WTC11 (cell line): ENCODE data around the gene JUP.

Experiments
- JUN ChIP-seq: sonication (generic); formaldehyde crosslinking; IDR thresholded peaks from 2 replicates; pipeline ENCODE4 v1.8.0; 2023; ENCODE audit warnings: mild to moderate bottlenecking, missing genetic modification reagents
- RELA ChIP-seq: sonication (generic); formaldehyde crosslinking; IDR thresholded peaks from 2 replicates; pipeline ENCODE4 v1.8.1; 2022; ENCODE audit warnings: missing genetic modification reagents, mild to moderate bottlenecking, borderline replicate concordance
- ZBTB21 ChIP-seq: sonication (generic); formaldehyde crosslinking; IDR thresholded peaks from 2 replicates; pipeline ENCODE4 v1.8.1; 2023; ENCODE audit warnings: mild to moderate bottlenecking, missing genetic modification reagents, borderline replicate concordance
- TF ChIP-seq, protein P1 (sequence below): fragments of 200-600 bp; IDR thresholded peaks from 2 replicates; pipeline ENCODE4 v1.8.0; 2022; ENCODE audit warnings: antibody characterized with exemption
- TF ChIP-seq, protein P2 (sequence below): sonication (generic); formaldehyde crosslinking; conservative IDR thresholded peaks from 2 replicates; pipeline ENCODE4 v1.8.1; 2023; ENCODE audit warnings: mild to moderate bottlenecking, low read depth, missing genetic modification reagents, moderate library complexity
- TF ChIP-seq, protein P3 (sequence below): sonication (generic); formaldehyde crosslinking; IDR thresholded peaks from 2 replicates; pipeline ENCODE4 v1.8.1; 2023; ENCODE audit warnings: mild to moderate bottlenecking, missing genetic modification reagents, moderate library complexity

DNA sequence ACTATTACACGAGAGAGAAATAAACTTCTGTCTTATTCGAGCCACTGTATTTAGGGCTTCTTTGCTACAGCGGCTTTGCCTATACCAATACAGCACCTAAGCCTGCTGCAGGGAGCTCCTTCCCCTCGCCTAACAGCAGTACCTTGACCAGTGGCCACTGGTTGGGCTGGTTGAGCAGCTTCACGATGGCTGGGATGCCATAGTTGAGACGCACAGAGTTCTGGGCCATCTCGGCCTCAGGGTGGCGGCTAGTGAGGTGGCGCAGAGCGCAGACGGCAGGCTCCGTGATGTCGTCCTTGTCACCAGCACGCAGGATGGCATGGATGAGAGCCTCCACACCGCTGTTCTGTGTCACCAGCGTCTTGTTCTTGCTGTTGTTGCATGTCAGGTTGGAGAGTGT is 23.7 kb downstream of the JUP start:
- TF ChIP-seq ZBTB21 (no peak), JUN (CRISPR knock-in tag) (no peak), RELA (CRISPR knock-in tag) (no peak)
- TF ChIP-seq, protein P1, sequence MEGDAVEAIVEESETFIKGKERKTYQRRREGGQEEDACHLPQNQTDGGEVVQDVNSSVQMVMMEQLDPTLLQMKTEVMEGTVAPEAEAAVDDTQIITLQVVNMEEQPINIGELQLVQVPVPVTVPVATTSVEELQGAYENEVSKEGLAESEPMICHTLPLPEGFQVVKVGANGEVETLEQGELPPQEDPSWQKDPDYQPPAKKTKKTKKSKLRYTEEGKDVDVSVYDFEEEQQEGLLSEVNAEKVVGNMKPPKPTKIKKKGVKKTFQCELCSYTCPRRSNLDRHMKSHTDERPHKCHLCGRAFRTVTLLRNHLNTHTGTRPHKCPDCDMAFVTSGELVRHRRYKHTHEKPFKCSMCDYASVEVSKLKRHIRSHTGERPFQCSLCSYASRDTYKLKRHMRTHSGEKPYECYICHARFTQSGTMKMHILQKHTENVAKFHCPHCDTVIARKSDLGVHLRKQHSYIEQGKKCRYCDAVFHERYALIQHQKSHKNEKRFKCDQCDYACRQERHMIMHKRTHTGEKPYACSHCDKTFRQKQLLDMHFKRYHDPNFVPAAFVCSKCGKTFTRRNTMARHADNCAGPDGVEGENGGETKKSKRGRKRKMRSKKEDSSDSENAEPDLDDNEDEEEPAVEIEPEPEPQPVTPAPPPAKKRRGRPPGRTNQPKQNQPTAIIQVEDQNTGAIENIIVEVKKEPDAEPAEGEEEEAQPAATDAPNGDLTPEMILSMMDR, result no peak
- TF ChIP-seq, protein P2, sequence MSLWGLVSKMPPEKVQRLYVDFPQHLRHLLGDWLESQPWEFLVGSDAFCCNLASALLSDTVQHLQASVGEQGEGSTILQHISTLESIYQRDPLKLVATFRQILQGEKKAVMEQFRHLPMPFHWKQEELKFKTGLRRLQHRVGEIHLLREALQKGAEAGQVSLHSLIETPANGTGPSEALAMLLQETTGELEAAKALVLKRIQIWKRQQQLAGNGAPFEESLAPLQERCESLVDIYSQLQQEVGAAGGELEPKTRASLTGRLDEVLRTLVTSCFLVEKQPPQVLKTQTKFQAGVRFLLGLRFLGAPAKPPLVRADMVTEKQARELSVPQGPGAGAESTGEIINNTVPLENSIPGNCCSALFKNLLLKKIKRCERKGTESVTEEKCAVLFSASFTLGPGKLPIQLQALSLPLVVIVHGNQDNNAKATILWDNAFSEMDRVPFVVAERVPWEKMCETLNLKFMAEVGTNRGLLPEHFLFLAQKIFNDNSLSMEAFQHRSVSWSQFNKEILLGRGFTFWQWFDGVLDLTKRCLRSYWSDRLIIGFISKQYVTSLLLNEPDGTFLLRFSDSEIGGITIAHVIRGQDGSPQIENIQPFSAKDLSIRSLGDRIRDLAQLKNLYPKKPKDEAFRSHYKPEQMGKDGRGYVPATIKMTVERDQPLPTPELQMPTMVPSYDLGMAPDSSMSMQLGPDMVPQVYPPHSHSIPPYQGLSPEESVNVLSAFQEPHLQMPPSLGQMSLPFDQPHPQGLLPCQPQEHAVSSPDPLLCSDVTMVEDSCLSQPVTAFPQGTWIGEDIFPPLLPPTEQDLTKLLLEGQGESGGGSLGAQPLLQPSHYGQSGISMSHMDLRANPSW (CRISPR knock-in tag), result no peak
- TF ChIP-seq, protein P3, sequence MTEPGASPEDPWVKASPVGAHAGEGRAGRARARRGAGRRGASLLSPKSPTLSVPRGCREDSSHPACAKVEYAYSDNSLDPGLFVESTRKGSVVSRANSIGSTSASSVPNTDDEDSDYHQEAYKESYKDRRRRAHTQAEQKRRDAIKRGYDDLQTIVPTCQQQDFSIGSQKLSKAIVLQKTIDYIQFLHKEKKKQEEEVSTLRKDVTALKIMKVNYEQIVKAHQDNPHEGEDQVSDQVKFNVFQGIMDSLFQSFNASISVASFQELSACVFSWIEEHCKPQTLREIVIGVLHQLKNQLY (CRISPR knock-in tag), result no peak
